ENCODE measurements around the gene PTPRA.

DNA sequence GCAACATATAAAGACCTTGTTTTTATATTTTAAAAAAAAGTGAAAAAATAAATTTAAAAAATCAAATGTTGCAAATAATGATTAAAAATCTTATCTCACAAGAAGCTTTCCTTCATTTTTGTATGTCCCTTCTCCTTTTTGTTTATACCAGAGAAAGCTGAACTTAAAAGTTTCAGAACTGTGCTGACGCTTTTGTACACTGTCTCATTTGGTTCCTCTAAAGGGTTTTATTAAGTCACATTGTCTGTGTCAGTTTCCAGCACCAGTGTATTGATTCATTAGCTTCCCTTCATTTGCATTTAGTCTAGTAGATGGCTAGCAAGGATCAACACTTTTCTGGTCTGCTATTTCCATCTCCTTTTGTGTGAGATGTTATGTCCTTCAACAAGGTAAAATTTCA, 39.5 kb upstream of the PTPRA start:
- TF ChIP-seq PAX5 (IDR thresholded peaks at IDR 0.05; ENCODE audit: insufficient read depth, low read length, severe bottlenecking) (no peak), POLR2A (IDR thresholded peaks at IDR 0.05; ENCODE audit: low read depth, low read length) (no peak), POU2F2 (IDR thresholded peaks at IDR 0.05; ENCODE audit: low read depth, low read length) (no peak), POLR2AphosphoS5 (IDR thresholded peaks at IDR 0.05; ENCODE audit: low read depth, low read length) (no peak)

All from GM12891 (cell line).